ENCODE results near the gene GEMIN7. TPM values are rescaled to one million over a fixed set of nuclear protein-coding genes. Genes with fewer than 3 reads are reported as not detected.

Gene GEMIN7
- total and polyA plus RNA-seq, 2 of the 4 experiments (the other 2 are of a cell fraction): 27.2 to 53.0 TPM

GRCh38 chr19:45140533-45140932 is 61.5 kb downstream of the GEMIN7 start:
- Histone ChIP-seq H3K9me3 (ENCODE audit: control insufficient read depth, insufficient read depth, low read length) (no peaks in the 10 kb centered on the region), H3K56ac (ENCODE audit: extremely low read depth, insufficient read depth, low read length) (no peak overlapping the region), H3K14ac (replicated peaks; ENCODE audit: low read depth, low read length) (no peak overlapping the region), H3K23ac (ENCODE audit: low read depth, low read length) (no peak overlapping the region), H4K91ac (ENCODE audit: insufficient read depth, low read depth, low read length) (no peak overlapping the region), H3K4me1 (ENCODE audit: control insufficient read depth, insufficient read depth, low read length) (0 out of 2 replicates have a peak, but pooled peaks cover 2% of the 10 kb centered on the region), H3K79me1 (ENCODE audit: low read depth in 1 of 2, low read length in 2 of 2) (peaks cover 22 to 42% of the 10 kb centered on the region in 2 experiments; a peak in 3 of 4 replicates), H3K27ac (ENCODE audit: insufficient read depth, low read length) (no peak overlapping the region), H4K5ac (ENCODE audit: low read depth, low read length) (no peak overlapping the region), H2BK5ac (ENCODE audit: low read depth, low read length, poor library complexity, severe bottlenecking) (no peak overlapping the region), H3K27me3 (ENCODE audit: control insufficient read depth, insufficient read depth, low read length) (no peaks in the 10 kb centered on the region), H2AK9ac (replicated peaks; ENCODE audit: low read depth, low read length, poor library complexity) (peak overlapping the region; percentile 13), H3K4me2 (ENCODE audit: low read depth, low read length) (no peak overlapping the region), H3K18ac (ENCODE audit: low read depth, low read length) (no peak overlapping the region), H3K9me1 (ENCODE audit: insufficient read depth, low read length) (peaks cover 4% of the 10 kb centered on the region; the same call in 1 of the 2 replicates), H3K4me3 (ENCODE audit: insufficient read depth, low read depth, low read length) (no peak overlapping the region), H3K9ac (ENCODE audit: low read depth, low read length) (no peak overlapping the region), H2AK5ac (ENCODE audit: low read depth, low read length) (no peak overlapping the region), H2BK20ac (ENCODE audit: low read depth, low read length) (no peak overlapping the region), H2BK15ac (ENCODE audit: low read depth, low read length) (no peak overlapping the region), H2AFZ (replicated peaks; ENCODE audit: low read length, poor library complexity) (no peak overlapping the region), H4K8ac (ENCODE audit: low read depth in 2 of 2, low read length in 2 of 2) (no peak overlapping the region), H3K36me3 (ENCODE audit: control insufficient read depth, insufficient read depth, low read length) (peaks cover 35% of the 10 kb centered on the region), H2BK120ac (ENCODE audit: low read depth, low read length) (no peak overlapping the region), H3K4ac (ENCODE audit: low read depth, low read length) (no peak overlapping the region), H4K20me1 (ENCODE audit: insufficient read depth, low read length) (peaks cover 28% of the 10 kb centered on the region)
- no TSS peak for BruUV-seq (replicated peaks)
- intact Hi-C loops (cut with micrococcal nuclease) (no loop called here), in situ Hi-C loops (cut with MboI; ENCODE audit: low sequenced_read_pairs) (no loop called here), dilution Hi-C loops (cut with HindIII; ENCODE audit: low sequenced_read_pairs, unreplicated experiment) (no loop called here)
- no peak for DNase-seq
- WGBS, 2 experiments (ENCODE audit: extremely low coverage in 2 of 2, insufficient read length in 1 of 2): 97% methylated on average over 3 of the region's 11 CpGs; no CpG with 5 or more reads in 1 of the 2 experiments
- no peak for TF ChIP-seq BHLHE40 (IDR thresholded peaks at IDR 0.05; ENCODE audit: low read depth, low read length)
- no peak for TF ChIP-seq NFE2L2 (IDR thresholded peaks at IDR 0.05; ENCODE audit: low read depth, low read length)
- TF ChIP-seq MAZ (IDR thresholded peaks at IDR 0.05; ENCODE audit: borderline replicate concordance, low read depth, low read length): no peak
- no peak for ATAC-seq (ENCODE audit: low read depth)
- ChIA-PET POLR2A (ENCODE audit: unreplicated experiment) (no interaction called here), CTCF (interaction anchor here (1.0 kb wide), 1 partner anchor 9 kb away, joined by 6 read pairs; no protein-coding TSS in a partner anchor)

Small RNAs within 50 kb of the gene (microRNA-seq; reads per million reads assigned to microRNA genes)
- not detected for gene RNU6-611P (ENCODE audit: insufficient read depth, insufficient read length)

Small RNAs within 50 kb of the gene (small RNA-seq; reads per million reads assigned to genes)
- gene RNU6-611P: 0 to 0.60 (median 0) reads per million in 5 experiments

Other genes with a start within 250 kb of the GEMIN7 start
- gene NECTIN2, start 233.0 kb upstream of the GEMIN7 start, total RNA-seq (2012; rRNA removed): 77.8 and 78.0 TPM in 2 replicates
- 169 and 170 TPM in 2 replicates for gene NECTIN2, start 233.0 kb upstream of the GEMIN7 start, polyA plus RNA-seq (2012; rRNA removed)
- gene TOMM40, start 188.0 kb upstream of the GEMIN7 start, total RNA-seq (2012; rRNA removed): 51.4 and 54.8 TPM in 2 replicates
- gene TOMM40, start 188.0 kb upstream of the GEMIN7 start, polyA plus RNA-seq (2012; rRNA removed): 62.6 and 71.9 TPM in 2 replicates
- gene APOE, start 173.5 kb upstream of the GEMIN7 start, total RNA-seq (2012; rRNA removed): 0.18 TPM in 1 of 2 replicates, not detected in the other
- gene APOE, start 173.5 kb upstream of the GEMIN7 start, polyA plus RNA-seq (2012; rRNA removed): 2.0 and 2.5 TPM in 2 replicates
- not detected in 2 replicates for gene APOC1, start 164.7 kb upstream of the GEMIN7 start, total RNA-seq (2012; rRNA removed)
- gene APOC1, start 164.7 kb upstream of the GEMIN7 start, polyA plus RNA-seq (2012; rRNA removed): 1.1 and 1.4 TPM in 2 replicates
- not detected in 2 replicates for gene APOC4, start 137.0 kb upstream of the GEMIN7 start, total RNA-seq (2012; rRNA removed)
- gene APOC4, start 137.0 kb upstream of the GEMIN7 start, polyA plus RNA-seq (2012; rRNA removed): not detected in 2 replicates
- gene APOC2, start 133.2 kb upstream of the GEMIN7 start, total RNA-seq (2012; rRNA removed): not detected in 2 replicates
- gene APOC2, start 133.2 kb upstream of the GEMIN7 start, polyA plus RNA-seq (2012; rRNA removed): not detected in 2 replicates
- 23.8 and 27.8 TPM in 2 replicates for gene CLPTM1, start 123.9 kb upstream of the GEMIN7 start, total RNA-seq (2012; rRNA removed)
- 88.8 and 93.2 TPM in 2 replicates for gene CLPTM1, start 123.9 kb upstream of the GEMIN7 start, polyA plus RNA-seq (2012; rRNA removed)
- gene RELB, start 77.8 kb upstream of the GEMIN7 start, total RNA-seq (2012; rRNA removed): 5.0 TPM in 2 replicates
- gene RELB, start 77.8 kb upstream of the GEMIN7 start, polyA plus RNA-seq (2012; rRNA removed): 17.2 and 19.9 TPM in 2 replicates
- 19.9 and 20.6 TPM in 2 replicates for gene CLASRP, start 40.2 kb upstream of the GEMIN7 start, total RNA-seq (2012; rRNA removed)
- gene CLASRP, start 40.2 kb upstream of the GEMIN7 start, polyA plus RNA-seq (2012; rRNA removed): 31.7 and 34.9 TPM in 2 replicates
- gene ZNF296, start 2.8 kb upstream of the GEMIN7 start, total RNA-seq (2012; rRNA removed): not detected in 2 replicates
- 0.10 and 0.11 TPM in 2 replicates for gene ZNF296, start 2.8 kb upstream of the GEMIN7 start, polyA plus RNA-seq (2012; rRNA removed)
- 13.1 and 13.9 TPM in 2 replicates for gene PPP1R37, start 13.9 kb downstream of the GEMIN7 start, total RNA-seq (2012; rRNA removed)
- 18.5 and 20.8 TPM in 2 replicates for gene PPP1R37, start 13.9 kb downstream of the GEMIN7 start, polyA plus RNA-seq (2012; rRNA removed)
- gene NKPD1, start 81.7 kb downstream of the GEMIN7 start, total RNA-seq (2012; rRNA removed): under 0.01 TPM in 2 replicates
- gene NKPD1, start 81.7 kb downstream of the GEMIN7 start, polyA plus RNA-seq (2012; rRNA removed): 0.09 and 0.14 TPM in 2 replicates
- 3.1 and 4.1 TPM in 2 replicates for gene TRAPPC6A, start 99.0 kb downstream of the GEMIN7 start, total RNA-seq (2012; rRNA removed)
- gene TRAPPC6A, start 99.0 kb downstream of the GEMIN7 start, polyA plus RNA-seq (2012; rRNA removed): 11.9 and 13.4 TPM in 2 replicates
- gene BLOC1S3, start 99.5 kb downstream of the GEMIN7 start, total RNA-seq (2012; rRNA removed): 0.83 and 1.1 TPM in 2 replicates
- 4.7 and 4.9 TPM in 2 replicates for gene BLOC1S3, start 99.5 kb downstream of the GEMIN7 start, polyA plus RNA-seq (2012; rRNA removed)
- gene EXOC3L2, start 166.1 kb downstream of the GEMIN7 start, total RNA-seq (2012; rRNA removed): not detected in 2 replicates
- 0.03 TPM in 1 of 2 replicates, not detected in the other for gene EXOC3L2, start 166.1 kb downstream of the GEMIN7 start, polyA plus RNA-seq (2012; rRNA removed)
- gene MARK4, start 172.0 kb downstream of the GEMIN7 start, total RNA-seq (2012; rRNA removed): 8.1 and 11.3 TPM in 2 replicates
- gene MARK4, start 172.0 kb downstream of the GEMIN7 start, polyA plus RNA-seq (2012; rRNA removed): 20.3 and 20.7 TPM in 2 replicates
- not detected in 2 replicates for gene CKM, start 243.6 kb downstream of the GEMIN7 start, total RNA-seq (2012; rRNA removed)
- not detected in 2 replicates for gene CKM, start 243.6 kb downstream of the GEMIN7 start, polyA plus RNA-seq (2012; rRNA removed)